ENCODE data around the gene NDUFS2.

DNA sequence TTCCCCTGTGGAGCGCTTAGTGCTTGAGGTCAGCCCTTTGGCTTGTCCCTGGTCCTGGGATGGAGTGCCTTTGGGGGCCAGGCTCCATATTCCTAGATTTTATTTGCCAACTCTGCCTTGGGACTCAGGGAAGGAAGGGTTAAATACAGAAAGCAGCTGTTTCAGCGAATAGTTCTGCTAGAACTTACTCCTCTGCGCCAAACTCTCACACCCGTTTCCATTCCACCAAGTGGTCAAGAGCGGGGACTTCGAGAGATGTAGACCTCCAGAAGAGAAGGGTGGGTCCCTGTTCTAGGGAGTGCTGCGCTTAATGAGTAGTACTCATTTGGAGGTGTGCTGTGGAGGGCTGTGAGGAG is 23.0 kb downstream of the NDUFS2 start:
- TF ChIP-seq, protein P1, sequence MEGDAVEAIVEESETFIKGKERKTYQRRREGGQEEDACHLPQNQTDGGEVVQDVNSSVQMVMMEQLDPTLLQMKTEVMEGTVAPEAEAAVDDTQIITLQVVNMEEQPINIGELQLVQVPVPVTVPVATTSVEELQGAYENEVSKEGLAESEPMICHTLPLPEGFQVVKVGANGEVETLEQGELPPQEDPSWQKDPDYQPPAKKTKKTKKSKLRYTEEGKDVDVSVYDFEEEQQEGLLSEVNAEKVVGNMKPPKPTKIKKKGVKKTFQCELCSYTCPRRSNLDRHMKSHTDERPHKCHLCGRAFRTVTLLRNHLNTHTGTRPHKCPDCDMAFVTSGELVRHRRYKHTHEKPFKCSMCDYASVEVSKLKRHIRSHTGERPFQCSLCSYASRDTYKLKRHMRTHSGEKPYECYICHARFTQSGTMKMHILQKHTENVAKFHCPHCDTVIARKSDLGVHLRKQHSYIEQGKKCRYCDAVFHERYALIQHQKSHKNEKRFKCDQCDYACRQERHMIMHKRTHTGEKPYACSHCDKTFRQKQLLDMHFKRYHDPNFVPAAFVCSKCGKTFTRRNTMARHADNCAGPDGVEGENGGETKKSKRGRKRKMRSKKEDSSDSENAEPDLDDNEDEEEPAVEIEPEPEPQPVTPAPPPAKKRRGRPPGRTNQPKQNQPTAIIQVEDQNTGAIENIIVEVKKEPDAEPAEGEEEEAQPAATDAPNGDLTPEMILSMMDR (IDR thresholded peaks at IDR 0.05), result no peak
- no peak for TF ChIP-seq POLR2AphosphoS5 (IDR thresholded peaks at IDR 0.05)

All from breast epithelium (tissue), 3 donors.